NCI-H2029 (cell line): ENCODE measurements around the gene ZCCHC10.
A peak's percentile ranks its signal among the peaks of the same experiment; 100 is the strongest.
"Not testable (repeated sequence)": the region's sequence is repeated elsewhere in the genome, so short reads cannot be mapped to it uniquely, and the experiment has no call there.

Experiments used
- DNase-seq: peaks from one replicate; lab custom pipeline; 2025; lab: John Stamatoyannopoulos, UW

Gene ZCCHC10

DNA sequence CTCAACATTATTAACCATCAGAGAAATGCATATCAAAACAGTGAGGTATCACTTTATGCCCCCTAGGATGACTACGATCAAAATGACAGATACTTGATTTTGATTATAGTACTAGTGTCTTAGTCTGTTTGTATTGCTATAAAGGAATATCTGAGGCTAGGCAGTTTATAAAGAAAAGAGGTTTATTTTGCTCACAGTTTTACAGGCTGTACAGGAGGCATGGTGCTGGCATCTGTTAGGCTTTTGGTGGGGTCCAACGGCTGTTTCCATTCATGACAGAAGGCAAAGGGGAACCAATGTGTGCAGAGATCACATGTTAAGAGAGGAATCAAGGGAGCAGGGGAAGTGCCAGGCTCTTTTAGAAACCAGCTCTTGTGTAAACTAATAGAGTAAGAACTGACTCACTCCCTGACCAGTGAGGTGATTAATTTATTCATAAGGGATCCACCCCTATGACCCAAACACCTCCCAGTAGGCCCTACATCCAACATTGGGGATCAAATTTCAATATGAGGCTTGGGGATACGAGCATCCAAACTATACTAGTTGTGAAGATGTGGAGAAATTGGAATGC, 46.9 kb downstream of the ZCCHC10 start:
- no peak for DNase-seq

DNA sequence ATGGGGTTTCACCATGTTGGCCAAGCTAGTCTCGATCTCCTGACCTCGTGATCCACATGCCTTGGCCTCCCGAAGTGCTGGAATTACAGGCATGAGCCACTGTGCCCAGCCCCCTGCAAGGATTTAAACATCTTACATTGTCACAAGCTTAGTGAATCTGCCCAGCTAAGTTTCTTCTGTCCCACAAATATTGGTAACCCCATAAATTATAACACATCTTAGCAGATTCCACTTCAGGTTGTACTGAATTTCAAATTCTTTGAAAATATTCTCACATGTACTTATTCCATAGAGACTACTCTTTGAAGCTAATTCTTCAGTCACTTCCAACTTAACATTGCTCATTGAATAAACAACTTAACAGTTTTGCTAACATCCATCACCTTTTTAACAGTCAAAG, 49.5 kb downstream of the ZCCHC10 start:
- DNase-seq: no peak

DNA sequence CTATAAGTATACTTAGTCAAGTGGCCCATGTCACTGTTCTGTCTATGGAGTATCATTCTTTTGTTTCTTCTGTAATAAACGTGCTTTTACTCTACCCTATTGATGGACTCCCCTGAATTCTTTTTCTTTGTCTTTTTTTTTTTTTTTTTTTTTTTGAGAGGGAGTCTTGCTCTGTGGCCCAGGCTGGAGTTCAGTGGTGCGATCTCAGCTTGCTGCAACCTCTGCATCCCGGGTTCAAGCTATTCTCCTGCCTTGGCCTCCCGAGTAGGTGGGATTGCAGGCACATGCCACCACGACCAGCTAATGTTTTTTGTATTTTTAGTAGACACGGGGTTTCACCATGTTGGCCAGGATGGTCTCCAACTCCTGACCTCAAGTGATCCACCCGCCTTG, 53.9 kb downstream of the ZCCHC10 start:
- not testable (repeated sequence) for DNase-seq

DNA sequence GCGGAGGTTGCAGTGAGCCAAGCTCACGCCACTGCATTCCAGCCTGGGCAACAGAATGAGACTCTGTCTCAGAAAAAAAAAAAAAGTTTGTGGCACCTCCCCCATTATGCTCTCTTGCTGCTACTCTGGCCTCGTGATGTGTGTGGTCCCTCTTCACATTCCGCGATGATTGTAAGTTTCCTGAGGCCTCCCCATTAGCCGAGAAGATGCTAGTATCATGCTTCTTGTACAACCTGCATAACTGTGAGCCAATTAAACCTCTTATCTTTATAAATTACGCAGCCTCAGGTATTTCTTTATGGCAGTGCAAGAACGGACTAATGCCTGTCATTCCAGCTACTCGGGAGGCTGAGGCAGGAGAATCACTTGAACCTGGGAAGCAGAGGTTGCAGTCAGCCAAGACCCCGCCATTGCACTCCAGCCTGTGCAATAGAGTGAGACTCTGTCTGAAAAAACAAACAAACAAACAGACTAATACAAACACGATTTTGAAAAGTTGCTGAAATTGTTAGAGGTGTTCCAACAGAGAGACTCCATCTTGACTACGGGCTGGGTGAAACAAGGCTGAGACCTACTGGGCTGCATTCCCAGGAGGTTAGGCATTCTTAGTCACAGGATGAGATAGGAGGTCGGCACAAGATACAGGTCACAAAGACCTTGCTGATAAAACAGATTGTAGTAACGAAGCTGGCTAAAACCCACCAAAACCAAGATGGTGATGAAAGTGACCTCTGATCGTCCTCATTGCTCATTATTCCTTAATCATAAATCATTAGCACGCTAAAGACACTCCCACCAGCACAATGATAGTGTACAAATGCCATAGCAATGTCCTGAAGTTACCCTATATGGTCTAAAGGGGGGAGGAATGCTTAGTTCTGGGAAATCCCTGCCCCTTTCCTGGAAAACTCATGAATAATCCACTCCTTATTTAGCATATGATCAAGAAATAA, 54.6 kb downstream of the ZCCHC10 start:
- DNase-seq: no peak

DNA sequence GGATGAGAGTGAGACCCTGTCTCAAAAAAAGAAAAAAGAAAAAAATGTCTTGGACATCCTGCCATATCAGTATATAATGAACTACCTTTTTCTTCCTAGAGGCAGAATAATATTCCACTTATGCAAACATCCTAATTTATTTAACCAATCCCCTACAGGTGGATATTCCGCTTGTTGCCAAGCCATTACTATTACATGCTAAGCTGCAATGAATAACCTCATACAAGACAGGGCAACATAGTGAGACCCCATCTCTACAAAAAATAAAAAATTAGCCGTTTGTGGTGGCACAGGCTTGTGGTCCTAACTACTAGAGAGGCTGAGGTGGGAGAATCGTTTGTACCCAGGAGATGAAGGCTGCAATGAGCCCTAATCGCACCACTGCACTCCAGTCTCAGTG, 61.2 kb downstream of the ZCCHC10 start:
- no peak for DNase-seq

DNA sequence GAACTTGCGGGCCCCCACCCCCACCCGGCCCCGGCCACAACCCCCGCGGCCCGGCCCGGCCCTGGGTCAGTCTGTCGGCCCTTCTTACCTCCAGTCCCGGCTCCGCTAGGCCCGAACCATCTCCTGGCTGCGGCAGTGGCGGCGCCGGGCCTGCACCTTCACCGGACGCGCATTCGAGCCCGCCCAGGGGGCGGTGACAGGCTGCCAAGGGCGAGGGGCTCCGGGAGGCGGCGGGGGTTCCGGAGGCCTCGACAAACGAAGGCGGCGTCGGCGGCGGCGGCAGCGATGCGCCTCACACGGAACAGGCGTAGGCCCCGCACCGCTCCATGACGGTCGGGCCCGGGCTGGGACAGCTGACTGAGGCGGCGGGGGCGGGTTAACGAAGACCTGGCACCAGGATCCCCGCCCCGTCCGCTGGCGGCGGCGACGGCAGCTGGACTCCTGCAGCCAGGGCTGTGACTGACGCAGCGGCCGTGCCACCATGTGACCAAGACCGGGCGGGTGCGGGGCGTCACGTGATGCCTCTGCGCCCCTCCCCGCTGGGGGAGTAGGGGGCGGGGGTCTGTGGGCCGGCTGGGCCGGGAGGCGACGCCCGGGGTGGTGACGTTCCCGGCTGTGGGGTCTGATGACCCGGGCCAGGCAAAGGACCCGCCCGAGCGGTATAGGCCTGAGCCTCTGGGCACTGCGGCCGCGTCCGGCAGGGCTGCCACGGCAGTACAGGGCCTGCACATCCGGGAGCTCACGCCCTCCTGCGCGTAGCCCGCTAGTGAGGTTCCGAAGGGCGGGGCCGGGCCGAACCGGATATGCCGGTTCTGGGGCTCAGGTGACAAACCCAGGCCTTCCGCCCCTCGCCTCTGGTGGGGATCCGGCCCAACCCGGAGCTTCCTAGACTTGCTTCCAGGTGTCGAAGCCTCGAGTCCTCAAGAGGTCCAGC, 62.9 kb downstream of the ZCCHC10 start, which contains the start of gene AFF4:
TSS of gene AFF4 (minus strand) at position 464 of the 934 bp plus-strand sequence. CDS start 26,445 bp downstream, outside the sequence.
- peak; percentile 94 for DNase-seq

DNA sequence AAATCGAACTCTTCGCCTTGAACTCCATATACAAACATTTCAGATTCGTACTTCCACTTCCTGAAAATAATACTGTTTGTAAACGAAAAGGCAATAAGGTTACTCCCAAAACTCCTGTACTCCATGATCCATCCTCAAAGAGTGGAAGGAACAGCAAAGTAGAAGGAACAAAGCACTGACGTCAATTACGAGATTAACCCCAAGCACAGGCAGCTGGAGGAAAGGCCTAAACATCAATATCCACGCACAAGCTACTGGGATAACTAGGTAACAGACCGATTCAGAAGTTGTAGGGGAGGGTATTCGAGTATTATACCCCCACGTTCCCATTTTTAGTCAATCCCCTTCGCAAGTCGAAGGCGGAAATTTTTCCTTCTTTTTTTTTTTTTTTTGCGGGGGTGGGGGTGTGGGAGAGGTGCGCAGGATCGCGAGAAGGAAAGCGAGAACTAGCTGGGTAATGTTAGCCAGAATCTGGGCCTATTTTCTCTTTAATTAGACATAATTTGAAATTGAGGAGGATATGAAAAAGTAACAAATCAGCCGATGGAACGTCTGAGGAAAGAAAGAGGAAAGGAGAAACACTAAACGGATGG, 63.8 kb downstream of the ZCCHC10 start:
- DNase-seq: peak; percentile 40

DNA sequence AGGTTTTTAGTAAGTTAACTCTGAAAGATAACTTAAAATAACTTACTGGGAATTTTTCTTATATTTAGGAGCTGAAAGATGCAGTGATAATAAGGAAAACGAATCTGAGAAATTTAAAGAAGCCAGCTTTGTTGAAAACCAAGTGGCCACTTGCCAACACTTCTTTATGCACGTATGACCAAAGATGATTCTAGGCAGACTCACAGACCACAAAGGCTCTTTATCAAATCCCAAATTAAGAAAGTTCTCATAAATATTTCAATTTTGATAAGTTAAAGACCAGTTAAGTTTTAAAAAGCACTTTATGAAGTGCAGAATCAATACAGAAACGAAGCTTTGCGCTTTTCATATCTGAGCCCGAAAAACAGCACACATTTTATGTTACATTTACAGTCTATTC, 64.5 kb downstream of the ZCCHC10 start:
- no peak for DNase-seq

DNA sequence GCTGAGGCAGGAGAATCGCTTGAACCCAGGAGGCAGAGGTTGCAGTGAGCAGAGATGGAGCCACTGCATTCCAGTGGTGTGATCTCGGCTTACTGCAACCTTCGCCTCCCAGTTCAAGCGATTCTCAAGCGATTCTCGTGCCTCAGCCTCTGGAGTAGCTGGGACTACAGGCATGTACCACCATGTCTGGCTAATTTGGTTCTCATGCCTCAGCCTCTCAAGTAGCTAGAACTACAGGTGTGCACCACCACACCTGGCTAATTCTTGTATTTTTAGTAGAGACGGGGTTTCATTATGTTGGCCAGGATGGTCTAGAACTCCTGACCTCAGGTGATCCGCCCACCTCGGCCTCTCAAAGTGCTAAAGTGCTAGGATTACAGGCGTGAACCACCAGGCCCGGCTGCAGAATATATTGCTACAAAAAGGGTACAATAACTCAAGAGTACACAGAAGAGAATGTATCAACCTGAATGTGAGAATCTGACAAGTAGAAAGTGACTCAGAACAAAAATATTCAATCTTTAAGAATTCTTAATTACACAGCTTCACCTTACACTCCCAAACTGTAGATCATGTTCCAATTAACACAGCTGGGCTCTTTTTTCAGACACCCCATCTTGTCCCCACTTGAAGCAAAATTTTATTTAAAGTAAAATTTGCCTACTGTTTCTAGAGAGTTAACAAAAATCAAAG, 65.1 kb downstream of the ZCCHC10 start:
- DNase-seq: not testable (repeated sequence)

DNA sequence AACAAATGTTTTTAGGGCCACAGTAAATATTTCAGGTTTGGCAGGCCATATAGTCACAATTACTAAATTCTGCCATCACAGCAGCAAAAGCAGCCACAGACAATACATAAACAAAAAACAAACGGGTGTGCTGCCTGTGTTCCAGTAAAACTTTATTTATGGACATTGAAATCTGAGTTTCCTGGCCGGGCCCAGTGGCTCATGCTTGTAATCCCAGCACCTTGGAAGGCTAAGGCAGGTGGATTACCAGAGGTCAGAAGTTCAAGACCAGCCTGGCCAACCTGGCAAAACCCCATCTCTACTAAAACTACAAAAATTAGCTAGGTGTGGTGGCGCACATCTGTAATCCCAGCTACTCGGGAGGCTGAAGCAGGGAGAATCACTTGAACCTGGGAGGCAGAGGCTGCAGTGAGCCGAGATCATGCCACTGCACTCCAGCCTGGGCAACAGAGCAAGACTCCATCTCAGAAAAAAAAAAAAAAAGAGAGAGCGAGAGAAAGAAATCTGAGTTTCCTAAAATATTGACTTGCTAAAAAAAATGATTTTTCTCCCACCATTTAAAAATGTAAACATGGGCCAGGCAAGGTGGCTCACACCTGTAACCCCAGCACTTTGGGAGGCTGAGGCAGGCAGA, 70.1 kb downstream of the ZCCHC10 start:
- DNase-seq: not testable (repeated sequence)

DNA sequence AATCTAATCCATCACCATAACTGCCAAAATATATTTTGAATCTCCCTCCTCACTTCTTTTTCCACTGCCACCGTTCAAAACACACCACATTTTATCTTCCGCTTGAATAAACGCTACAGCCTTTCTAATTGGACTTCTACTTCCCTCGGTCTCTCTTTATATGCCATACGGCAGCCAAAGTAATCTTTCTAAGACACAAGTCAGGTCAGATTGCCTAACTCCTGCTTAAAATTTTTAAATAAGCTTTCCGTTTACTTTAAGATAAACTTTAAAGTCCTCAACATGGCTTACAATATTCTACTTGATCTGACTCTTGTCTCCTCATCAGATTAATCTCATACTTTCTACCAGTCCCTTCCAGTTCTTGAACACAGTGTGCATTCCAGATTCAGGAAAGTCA, 72.6 kb downstream of the ZCCHC10 start:
- DNase-seq: no peak

DNA sequence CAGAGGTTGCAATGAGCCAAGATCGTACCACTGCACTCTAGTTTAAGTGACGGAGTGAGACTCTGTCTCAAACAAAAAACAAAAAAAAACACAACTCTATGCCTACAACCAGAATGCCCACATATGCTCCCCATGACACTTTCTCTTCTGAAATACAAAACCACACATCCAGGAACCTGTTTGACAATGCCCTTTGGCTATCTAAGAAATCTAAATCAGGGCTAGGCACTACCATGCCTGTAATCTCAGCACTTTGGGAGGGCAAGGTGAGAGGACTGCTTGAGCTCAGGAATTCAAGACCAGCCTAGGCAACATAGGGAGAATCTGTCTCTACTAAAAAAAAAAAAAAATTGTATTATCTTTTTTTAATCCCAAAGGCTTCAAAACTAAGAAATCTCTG, 73.5 kb downstream of the ZCCHC10 start:
- DNase-seq: no peak

DNA sequence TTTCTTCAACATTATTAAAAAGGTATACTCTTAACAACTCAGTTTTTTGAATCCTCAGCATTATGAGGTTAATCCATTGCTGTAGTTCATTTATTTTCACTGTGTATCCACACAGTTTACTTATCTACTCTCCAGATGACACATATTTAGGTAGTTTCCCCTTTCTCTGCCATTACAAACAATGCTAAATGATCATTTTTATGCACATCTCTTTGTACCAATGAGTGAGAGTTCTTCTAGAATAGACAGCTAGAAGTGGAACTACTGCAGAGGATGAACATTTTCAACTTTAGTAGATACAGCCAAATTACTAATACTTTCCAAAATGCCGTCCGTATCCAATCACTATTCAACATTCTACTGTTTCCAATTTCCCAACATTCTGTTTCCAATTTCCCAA, 74.5 kb downstream of the ZCCHC10 start:
- no peak for DNase-seq

DNA sequence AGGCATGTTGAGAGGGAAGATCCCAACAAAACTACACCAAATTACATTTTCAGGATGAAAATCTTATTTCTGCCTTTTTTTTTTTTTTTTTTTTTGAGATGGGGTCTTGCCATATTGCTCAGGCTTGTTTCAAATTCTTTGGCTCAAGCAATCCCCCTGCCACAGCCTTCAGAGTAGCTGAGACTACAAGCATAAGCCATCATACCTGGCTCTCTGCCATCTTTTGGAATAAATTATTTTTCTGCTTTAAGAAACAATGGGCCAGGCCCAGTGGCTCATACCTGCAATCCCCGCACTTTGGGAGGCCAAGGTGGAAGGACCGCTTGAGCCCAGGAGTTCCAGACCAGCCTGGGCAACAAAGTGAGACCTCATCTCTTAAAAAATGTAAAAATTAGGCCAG, 77.2 kb downstream of the ZCCHC10 start:
- DNase-seq: no peak

DNA sequence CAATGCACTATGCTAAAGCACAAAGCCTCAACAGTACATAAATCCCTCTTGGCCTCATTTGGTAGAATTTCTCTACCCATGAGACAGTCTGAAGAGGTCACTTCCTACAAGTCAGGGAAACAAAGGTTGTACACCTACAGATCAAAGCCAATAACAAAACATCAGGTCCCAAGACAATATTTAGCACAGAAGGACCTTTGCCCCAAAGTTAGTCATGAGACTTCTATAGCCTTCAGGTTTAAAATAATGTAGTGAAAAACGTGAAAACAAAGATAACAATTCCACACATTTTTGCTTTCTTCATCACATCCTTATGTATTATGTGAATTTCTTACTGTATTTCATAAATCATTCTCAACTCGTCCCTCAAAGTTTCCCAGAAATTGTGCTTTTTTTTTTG, 78.7 kb downstream of the ZCCHC10 start:
- DNase-seq: no peak
